ENCODE measurements around the gene SLX1B.
"Not testable (repeated sequence)": the region's sequence is repeated elsewhere in the genome, so short reads cannot be mapped to it uniquely, and the experiment has no call there.

The SLX1B gene

DNA sequence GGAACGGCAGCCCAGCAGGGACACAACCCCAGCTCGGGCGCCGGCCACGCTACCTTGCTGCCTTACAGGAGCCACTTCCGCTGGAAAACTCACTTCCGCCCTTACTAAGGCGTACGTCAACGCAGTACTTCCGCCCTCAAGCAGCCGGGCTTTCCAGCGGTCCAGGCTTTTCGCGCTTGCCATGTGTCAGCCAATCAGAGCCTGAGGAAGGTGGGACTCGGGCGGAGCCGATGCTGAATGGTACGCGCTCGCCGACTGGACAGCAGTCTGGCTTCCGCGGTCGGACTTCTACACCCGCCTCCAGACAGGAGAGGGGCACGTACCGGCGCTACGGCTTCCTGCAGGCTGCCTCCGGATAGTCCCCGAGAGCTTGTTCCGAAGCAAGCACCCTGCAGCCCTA is at the start of gene SLX1B, which contains the start of gene BOLA2:
TSS of gene SLX1B (plus strand) at position 265 of the 400 bp plus-strand sequence.
TSS of gene BOLA2 (minus strand) at position 83 of the 400 bp plus-strand sequence. CDS start 98 bp downstream, outside the sequence.
- peak; percentile 99 for FAIRE-seq

DNA sequence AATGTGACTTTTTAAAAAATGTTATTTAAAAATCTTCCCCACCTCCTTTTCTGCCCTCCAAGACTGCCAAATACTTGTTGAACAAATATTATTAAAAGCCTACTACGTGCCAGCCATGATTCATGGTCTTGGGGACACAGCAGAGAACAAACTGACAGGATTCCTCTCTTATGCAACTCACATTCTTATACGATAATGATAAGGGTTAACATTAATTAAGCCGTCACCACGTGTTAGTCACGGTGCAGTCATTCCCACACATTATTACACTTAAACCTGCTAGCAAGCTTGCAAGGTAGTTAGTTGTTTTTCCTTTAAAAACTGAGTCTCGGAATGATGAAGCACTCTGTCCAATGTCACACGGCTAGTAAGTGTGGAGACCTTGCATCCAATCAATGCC is 49.1 kb upstream of the SLX1B start:
- not testable (repeated sequence) for FAIRE-seq

DNA sequence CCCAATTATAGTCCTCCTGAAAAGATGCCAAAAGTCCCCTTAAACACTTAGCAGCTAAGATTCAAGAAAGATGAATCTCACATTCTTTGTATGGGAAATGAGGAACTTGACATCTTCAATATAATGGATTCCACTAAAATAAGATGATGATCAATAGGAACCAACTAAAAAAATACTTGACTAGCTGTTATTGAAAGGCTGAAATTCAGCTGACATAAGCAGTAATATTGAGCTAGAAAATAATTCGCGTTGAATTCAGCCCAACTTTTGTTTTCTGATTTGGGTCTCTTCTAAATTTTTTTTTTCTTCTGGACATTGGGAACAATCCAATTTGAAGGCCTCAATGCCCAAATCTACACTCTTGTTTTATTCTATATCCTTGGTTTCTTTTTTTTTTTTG is 30.7 kb upstream of the SLX1B start:
- not testable (repeated sequence) for FAIRE-seq

DNA sequence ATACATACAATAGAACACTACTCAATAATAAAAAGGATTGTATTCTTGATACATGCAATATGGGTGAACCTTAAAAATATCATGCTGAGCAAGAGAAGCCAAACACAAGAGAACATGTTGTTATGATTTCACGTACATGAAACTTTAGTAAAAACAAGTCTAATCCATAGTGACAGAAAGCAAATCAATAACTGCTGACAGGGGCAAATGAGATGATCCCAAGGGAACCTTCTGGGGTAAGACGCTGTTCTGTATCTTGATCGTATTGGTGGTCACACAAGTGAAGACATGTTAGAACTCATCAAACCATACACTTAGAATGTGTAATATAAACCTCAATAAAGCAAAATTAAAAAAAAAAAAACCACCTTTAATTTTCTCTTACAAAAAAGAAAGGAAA is 28.9 kb upstream of the SLX1B start:
- not testable (repeated sequence) for FAIRE-seq

DNA sequence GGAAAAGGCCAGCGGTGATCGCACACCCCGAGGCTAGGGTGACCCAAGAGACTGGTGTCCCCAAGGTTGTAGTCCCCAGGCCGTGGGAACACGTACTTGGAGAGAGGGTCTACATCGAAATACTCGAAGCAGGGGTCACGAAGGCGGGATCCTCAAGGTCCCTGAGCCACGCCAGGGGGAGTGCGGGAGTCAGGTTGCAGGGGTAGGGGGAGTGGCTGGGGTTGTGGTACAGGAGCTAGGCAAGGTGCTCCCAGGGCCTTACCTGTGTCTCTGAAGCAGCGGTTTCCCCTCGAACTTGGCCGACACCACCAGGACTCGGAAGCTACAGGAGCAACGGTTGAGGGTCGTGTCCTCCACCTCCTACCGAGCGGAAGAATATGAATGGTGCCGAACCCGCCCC is 579 bp upstream of the SLX1B start:
- not testable (repeated sequence) for FAIRE-seq

DNA sequence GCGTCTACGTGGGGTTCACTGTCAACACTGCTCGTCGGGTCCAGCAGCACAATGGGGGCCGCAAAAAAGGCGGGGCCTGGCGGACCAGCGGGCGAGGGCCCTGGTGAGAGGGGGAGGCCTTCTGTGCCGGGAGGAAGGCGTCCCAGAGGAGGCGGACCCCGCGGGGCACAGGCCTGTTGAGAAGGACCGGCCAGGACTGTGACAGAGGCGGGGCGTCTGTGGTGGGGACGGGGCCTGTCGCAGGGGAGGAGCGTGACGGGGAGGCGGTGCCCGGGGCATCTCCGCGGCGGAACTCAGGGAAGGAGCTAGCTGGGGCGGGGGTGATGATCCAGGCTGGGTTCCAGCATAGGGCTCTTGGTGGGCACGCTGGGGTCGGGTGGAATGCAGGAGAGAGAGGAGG is 495 bp downstream of the SLX1B start:
- peak; percentile 66 for FAIRE-seq

DNA sequence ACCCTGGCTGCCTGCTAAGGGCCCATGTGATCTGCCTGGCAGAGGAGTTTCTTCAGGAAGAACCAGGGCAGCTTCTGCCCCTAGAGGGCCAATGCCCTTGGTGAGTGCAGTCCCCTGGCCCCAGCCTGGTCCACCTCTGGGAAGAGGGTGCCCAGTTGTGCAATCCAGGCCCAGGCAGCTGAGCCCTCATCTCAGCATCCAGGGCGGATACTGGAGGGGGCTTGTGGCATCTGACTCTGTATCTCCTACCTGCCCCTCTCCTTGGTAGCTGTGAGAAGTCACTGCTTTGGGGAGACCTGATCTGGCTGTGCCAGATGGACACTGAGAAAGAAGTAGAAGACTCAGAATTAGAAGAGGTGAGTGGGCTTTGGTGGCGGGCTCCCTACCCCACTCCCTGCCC is 3.3 kb downstream of the SLX1B start:
- FAIRE-seq, result not testable (repeated sequence)

DNA sequence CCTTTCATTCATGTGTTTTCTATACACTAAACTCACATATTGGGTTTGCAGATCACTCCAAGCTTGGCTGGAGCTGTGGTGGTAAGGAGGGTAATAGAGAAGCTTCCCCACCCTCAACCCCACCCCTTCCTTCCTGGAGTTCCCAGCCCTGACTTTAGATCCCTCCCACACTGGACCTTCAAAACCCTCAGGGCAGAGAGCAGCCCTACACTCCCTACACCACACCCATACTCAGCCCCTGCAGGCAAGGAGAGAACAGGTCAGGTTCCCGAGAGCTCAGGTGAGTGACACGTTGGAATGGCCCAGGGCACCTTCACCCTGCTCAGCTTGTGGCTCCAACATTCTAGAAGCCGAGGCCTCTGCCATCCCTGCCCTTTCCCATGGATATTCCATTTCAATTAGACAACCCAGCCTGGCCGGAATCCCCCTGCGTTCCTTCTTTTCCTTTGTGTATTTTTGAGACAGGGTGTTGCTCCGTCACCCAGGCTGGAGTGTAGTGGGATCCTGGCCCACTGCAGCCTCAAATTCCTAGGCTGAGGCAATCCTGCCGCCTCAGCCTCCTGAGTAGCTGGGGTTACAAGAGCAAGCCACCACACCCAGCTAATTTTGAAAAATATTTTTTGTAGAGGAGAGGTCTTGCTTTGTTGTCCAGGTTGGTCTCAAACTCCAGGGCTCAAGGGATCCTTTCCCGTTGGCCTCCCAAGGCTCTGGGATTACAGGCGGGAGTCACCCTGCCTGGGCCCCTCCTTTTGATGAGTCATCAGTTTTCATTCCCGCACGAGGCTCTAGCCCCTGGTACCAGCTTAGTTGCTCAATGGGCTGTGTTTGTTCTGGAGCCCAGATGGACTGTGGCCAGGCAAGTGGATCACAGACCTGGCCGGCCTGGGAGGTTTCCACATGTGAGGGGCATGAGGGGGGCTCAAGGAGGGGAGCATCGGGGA is 5.6 kb downstream of the SLX1B start, which contains the start of gene SULT1A4:
TSS of gene SULT1A4 (plus strand) at position 208 of the 941 bp plus-strand sequence. CDS start 1,473 bp downstream, outside the sequence.
- not testable (repeated sequence) for FAIRE-seq

DNA sequence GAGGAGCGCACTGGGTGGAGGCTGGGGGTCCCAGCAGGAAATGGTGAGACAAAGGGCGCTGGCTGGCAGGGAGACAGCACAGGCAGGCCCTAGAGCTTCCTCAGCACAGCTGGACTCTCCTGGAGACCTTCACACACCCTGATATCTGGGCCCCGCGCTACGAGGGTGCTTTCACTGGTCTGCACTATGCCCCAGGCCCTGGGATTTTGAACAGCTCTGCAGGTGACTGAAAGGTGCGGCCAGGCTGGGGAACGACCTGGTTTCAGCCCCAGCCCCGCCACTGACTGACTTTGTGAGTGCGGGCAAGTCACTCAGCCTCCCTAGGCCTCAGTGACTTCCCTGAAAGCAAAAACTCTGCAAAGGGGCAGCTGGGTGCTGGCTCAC is 6.3 kb downstream of the SLX1B start:
- not testable (repeated sequence) for FAIRE-seq

DNA sequence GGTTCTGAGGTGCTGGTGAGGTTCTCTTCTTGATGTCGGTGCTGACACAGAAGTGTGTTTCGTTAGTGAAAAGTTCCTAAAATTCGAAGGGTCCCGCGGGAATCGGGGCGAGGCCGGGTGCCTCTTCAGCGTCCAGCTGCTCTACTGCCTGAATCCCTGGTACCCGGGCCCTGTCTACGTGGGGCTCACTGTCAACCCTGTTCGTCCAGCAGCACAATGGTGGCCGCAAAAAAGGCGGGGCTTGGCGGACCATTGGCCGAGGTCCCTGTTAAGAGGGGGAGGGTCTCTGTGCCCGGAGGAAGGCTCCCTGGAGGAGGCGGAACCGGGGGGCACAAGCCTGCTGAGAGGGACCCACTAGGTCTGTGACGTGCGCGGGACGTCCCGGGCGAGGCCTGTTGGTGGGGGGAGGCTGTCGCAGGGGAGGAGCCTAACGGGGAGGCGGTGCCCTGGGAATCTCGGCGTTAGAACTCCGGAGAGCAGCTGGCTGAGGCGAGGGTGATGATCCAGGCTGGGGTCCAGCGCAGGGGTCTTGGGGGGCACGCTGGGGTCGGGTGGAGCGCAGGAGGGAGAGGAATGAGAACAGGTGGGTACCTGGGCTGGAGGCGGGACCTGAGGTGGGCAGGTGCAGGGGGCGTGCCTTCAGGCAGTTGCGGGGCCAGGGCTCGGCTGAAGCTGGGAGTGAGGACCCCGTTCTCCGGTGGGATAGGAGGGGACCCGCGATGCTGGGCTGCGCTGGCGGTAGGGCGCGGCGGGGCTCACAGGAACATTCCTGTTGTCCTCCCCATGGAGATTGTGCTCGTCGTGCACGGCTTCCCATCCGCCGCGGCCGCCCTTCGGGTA is 11.9 kb downstream of the SLX1B start:
- not testable (repeated sequence) for FAIRE-seq

DNA sequence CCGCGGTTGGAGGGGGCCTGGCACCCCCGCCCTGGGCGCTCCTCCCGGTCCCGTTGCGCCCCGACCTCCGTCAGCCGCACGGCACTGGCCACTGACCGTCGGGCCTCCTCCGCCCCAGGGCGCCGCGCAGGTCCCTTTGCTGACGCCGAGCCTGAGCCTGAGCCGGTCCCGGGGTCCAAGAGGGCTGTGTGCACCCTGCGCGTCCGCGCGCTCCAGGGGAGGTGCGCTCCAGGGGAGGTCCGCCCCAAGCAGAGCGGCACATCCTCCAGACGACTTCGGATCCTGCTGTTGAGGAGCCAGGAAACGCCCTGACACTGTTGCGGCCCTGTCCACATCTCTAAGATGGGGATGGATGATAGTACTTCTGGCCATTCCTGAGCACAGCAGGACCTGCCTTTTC is 12.6 kb downstream of the SLX1B start:
- not testable (repeated sequence) for FAIRE-seq

DNA sequence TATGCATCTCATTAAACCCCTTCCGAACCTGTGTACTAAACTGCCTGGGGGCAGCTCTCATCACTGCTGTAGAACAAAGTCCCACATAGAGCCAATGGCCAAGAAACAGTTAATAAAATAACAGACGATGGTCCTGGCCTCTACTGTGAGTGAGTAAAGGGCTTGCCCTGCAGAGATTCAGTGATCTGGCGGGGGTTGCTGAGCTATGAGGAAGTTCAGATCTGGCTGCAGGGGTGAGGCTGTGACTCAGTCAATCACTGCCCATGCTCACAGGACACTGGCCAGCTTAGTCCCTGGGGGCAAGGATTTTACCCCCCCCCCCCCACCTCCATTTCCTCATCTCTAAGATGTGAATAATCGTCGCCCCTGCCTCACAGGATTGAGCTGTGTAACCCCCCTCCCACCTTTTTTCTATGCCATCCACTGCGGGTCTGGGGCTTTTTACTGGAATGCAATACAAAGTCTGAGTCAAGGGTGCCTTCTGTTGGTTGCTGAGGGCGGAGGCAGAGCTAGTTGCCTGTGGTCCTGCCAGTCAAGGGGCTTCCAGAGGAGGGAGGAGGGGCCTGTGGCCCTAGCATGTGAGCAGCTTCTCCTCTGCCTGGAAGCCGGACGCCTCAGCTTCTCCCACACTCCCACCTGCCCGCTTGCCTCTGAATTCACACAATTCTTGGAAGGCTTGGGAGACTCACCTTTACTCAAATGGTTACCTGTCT is 13.5 kb downstream of the SLX1B start:
- FAIRE-seq, result not testable (repeated sequence)

DNA sequence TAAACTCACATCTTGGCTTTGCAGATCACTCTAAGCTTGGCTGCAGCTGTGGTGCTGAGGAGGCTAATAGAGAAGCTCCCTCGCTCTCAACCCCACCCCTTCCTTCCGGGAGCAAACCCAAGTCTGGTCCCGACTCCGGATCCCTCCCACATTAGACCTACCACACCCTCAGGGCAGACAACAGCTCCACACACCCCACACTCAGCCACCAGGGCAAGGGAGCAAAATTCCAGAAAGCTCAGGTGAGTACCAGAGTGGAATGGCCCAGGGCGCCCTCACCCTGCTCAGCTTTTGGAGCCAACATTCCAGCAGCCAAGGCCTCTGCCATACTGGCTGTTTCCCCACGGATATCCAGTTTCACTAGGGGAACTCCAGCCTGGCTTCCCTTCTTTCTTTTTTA is 15.3 kb downstream of the SLX1B start:
- not testable (repeated sequence) for FAIRE-seq

DNA sequence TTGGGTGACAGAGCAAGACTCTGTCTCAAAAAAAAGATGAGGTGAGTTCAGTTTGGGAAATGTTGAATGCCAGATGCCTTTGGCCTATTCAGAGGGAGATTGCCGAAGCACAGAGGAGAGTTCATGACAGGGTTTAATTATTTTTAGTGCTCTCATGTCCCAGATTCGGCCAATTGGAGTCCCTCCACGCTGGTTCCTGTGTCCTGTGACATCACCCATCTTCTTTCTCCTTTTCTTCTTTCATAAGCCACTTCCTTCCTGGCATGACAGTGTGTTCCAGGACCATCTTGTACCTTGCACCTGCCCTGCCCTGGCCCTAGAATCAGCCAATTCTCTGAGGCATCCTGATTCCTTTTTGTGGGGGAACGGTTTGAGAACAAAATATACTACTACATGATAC is 17.7 kb downstream of the SLX1B start:
- FAIRE-seq, result not testable (repeated sequence)

DNA sequence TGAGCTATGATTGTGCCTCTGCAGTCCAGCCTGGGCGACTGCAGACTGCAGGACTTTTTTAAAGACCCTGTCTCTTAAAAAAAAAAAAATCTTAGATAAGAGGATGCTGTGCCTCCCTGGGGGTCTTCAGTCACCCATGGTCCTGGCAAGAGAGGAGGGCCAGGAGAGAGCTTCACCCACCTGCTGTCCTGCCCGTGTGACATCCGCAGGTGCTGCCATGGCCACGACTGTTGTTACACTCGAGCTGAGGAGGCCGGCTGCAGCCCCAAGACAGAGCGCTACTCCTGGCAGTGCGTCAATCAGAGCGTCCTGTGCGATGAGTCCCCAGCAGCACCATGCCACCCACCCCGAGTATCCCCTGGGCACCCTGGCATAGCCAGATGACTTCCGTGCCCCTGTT is 27.9 kb downstream of the SLX1B start:
- FAIRE-seq, result not testable (repeated sequence)

DNA sequence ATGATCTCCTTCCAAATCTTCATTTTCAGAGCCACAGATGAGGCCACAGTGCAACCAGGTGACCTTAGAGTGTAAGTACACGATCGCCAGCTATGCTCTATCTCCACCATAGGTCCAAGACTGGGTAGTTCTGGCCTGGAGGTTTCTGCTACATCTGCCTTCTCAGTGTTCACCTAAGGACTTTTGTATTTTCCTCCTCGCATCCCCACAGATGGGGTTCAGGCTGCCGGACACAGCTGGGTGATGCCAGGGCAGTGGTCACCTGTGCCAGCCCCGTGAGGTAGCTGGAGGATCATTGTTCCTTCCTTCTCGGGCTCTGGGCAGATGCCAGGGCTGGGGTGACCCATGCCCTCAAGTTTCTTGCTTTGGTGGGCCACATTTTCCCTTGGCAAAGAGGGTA is 52.0 kb downstream of the SLX1B start, which contains the start of gene NPIPB12:
TSS of gene NPIPB12 (minus strand) at position 101 of the 400 bp plus-strand sequence.
- not testable (repeated sequence) for FAIRE-seq
